MCF 10A (cell line): ENCODE measurements around the gene AFG3L2. TPM values are rescaled to one million over a fixed set of nuclear protein-coding genes. Genes with fewer than 3 reads are reported as not detected.

Experiments used
- total RNA-seq: library from RNA; stranded (reverse); gene quantifications from 2 replicates; pipeline ENCODE4 v1.2.3, GENCODE V29; 2022

Gene AFG3L2
- total RNA-seq, 1 experiment from 2014 or later: 77.2 TPM

Other genes starting within 250 kb of the AFG3L2 start
- not detected in 2 replicates for gene CIDEA, start 122.9 kb downstream of the AFG3L2 start, total RNA-seq
- gene TUBB6, start 69.0 kb downstream of the AFG3L2 start, total RNA-seq: 141 and 167 TPM in 2 replicates
- gene PRELID3A, start 30.7 kb upstream of the AFG3L2 start, total RNA-seq: 16.5 and 17.1 TPM in 2 replicates